Measurements from ENCODE around the gene PAPSS1.

DNA sequence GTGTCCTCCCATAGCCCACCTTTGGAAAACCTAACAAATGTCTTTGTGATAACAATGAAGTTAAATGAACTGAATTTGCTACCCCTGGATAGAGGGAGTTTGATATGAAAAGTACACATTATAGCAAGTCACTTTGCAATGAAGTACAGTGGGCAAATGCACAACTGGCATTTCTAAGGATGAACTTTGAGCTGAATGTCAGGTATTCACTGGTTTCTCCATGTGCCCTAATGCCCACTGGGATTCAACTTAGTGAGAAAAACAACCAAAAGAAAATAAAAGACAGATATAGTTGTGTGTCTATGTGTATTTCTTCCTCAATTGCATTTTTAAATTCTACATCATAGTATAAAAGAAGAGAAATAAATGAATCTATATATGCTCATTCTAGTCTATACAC, 51.0 kb downstream of the PAPSS1 start:
- TF ChIP-seq EP300 (IDR thresholded peaks at IDR 0.05) (no peak), POLR2A (IDR thresholded peaks at IDR 0.05) (no peak)
- TF ChIP-seq, protein P1, sequence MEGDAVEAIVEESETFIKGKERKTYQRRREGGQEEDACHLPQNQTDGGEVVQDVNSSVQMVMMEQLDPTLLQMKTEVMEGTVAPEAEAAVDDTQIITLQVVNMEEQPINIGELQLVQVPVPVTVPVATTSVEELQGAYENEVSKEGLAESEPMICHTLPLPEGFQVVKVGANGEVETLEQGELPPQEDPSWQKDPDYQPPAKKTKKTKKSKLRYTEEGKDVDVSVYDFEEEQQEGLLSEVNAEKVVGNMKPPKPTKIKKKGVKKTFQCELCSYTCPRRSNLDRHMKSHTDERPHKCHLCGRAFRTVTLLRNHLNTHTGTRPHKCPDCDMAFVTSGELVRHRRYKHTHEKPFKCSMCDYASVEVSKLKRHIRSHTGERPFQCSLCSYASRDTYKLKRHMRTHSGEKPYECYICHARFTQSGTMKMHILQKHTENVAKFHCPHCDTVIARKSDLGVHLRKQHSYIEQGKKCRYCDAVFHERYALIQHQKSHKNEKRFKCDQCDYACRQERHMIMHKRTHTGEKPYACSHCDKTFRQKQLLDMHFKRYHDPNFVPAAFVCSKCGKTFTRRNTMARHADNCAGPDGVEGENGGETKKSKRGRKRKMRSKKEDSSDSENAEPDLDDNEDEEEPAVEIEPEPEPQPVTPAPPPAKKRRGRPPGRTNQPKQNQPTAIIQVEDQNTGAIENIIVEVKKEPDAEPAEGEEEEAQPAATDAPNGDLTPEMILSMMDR (IDR thresholded peaks at IDR 0.05), result no peak
